ENCODE results near the gene LDLRAD4. TPM values are rescaled to one million over a fixed set of nuclear protein-coding genes. Genes with fewer than 3 reads are reported as not detected.

The LDLRAD4 gene
- total RNA-seq, 1 experiment from 2014 or later = 1.7 TPM

GRCh38 chr18:13418013-13418710 lies 199.6 kb downstream of the LDLRAD4 start:
- peaks cover 67% of the 10 kb centered on the region for H3K27me3 ChIP-seq (ENCODE audit: insufficient read depth, low read depth)
- no TSS peak for BruUV-seq (replicated peaks)
- no peaks in the 10 kb centered on the region for H3K9me3 ChIP-seq (ENCODE audit: insufficient read depth, low read depth)
- no peaks in the 10 kb centered on the region for H4K20me1 ChIP-seq (ENCODE audit: insufficient read depth)
- H2AFZ ChIP-seq = no peak overlapping the region
- no peaks in the 10 kb centered on the region for H3K9me2 ChIP-seq (ENCODE audit: insufficient read depth)
- H3K36me3 ChIP-seq (ENCODE audit: low read depth) = no peaks in the 10 kb centered on the region
- ChIA-PET POLR2A (ENCODE audit: unreplicated experiment) (no interaction called here), CTCF (no interaction called here)
- TF ChIP-seq CTCF (conservative IDR thresholded peaks at IDR 0.05) = no peak
- no peak for TF ChIP-seq EZH2 (IDR thresholded peaks at IDR 0.05; ENCODE audit: low read depth)
- no peaks in the 10 kb centered on the region for H3K79me2 ChIP-seq (ENCODE audit: low read depth)
- H3K4me2 ChIP-seq = no peak overlapping the region
- H3K4me1 ChIP-seq (replicated peaks; ENCODE audit: insufficient read depth) = no peaks in the 10 kb centered on the region
- H3K4me3 ChIP-seq = no peak overlapping the region
- no peaks in the 10 kb centered on the region for H3F3A ChIP-seq (ENCODE audit: insufficient read depth, low read depth)
- no peak overlapping the region for H3K27ac ChIP-seq
- DNase-seq = no peak
- intact Hi-C loops (cut with micrococcal nuclease; ENCODE audit: unreplicated experiment) = no loop called here

GRCh38 chr18:13420969-13421686 lies 202.6 kb downstream of the LDLRAD4 start:
- no peaks in the 10 kb centered on the region for H3K79me2 ChIP-seq (ENCODE audit: low read depth)
- CTCF ChIA-PET = no interaction called here
- no TSS peak for BruUV-seq (replicated peaks)
- DNase-seq = no peak
- intact Hi-C loops (cut with micrococcal nuclease; ENCODE audit: unreplicated experiment) = loop anchor here (10.0 kb wide), 1 partner anchor 384 kb away; no protein-coding TSS in a partner anchor
- H3F3A ChIP-seq (ENCODE audit: insufficient read depth, low read depth) = no peaks in the 10 kb centered on the region
- no peak overlapping the region for H3K4me3 ChIP-seq
- H2AFZ ChIP-seq = no peak overlapping the region
- no peaks in the 10 kb centered on the region for H4K20me1 ChIP-seq (ENCODE audit: insufficient read depth)
- POLR2A ChIA-PET (ENCODE audit: unreplicated experiment) = no interaction called here
- H3K27ac ChIP-seq = no peak overlapping the region
- H3K9me3 ChIP-seq (ENCODE audit: insufficient read depth, low read depth) = no peaks in the 10 kb centered on the region
- H3K4me2 ChIP-seq = no peak overlapping the region
- H3K36me3 ChIP-seq (ENCODE audit: low read depth) = no peaks in the 10 kb centered on the region
- H3K27me3 ChIP-seq (ENCODE audit: insufficient read depth, low read depth) = peaks cover 55% of the 10 kb centered on the region
- H3K9me2 ChIP-seq (ENCODE audit: insufficient read depth) = no peaks in the 10 kb centered on the region
- H3K4me1 ChIP-seq (replicated peaks; ENCODE audit: insufficient read depth) = no peaks in the 10 kb centered on the region
- TF ChIP-seq CTCF (conservative IDR thresholded peaks at IDR 0.05) (no peak), EZH2 (IDR thresholded peaks at IDR 0.05; ENCODE audit: low read depth) (no peak)

GRCh38 chr18:13422541-13423147 lies 204.1 kb downstream of the LDLRAD4 start:
- intact Hi-C loops (cut with micrococcal nuclease; ENCODE audit: unreplicated experiment) = loop anchor here (10.0 kb wide), 1 partner anchor 382 kb away; no protein-coding TSS in a partner anchor
- H3K4me2 ChIP-seq = no peak overlapping the region
- H3K27ac ChIP-seq = no peak overlapping the region
- no peaks in the 10 kb centered on the region for H4K20me1 ChIP-seq (ENCODE audit: insufficient read depth)
- ChIA-PET POLR2A (ENCODE audit: unreplicated experiment) (no interaction called here), CTCF (no interaction called here)
- no peak for DNase-seq
- no peaks in the 10 kb centered on the region for H3K79me2 ChIP-seq (ENCODE audit: low read depth)
- no peaks in the 10 kb centered on the region for H3K9me2 ChIP-seq (ENCODE audit: insufficient read depth)
- H3K4me1 ChIP-seq (replicated peaks; ENCODE audit: insufficient read depth) = no peaks in the 10 kb centered on the region
- H3F3A ChIP-seq (ENCODE audit: insufficient read depth, low read depth) = no peaks in the 10 kb centered on the region
- no peak overlapping the region for H2AFZ ChIP-seq
- H3K4me3 ChIP-seq = no peak overlapping the region
- TF ChIP-seq CTCF (conservative IDR thresholded peaks at IDR 0.05) = no peak
- TF ChIP-seq EZH2 (IDR thresholded peaks at IDR 0.05; ENCODE audit: low read depth) = no peak
- peaks cover 47% of the 10 kb centered on the region for H3K27me3 ChIP-seq (ENCODE audit: insufficient read depth, low read depth)
- no peaks in the 10 kb centered on the region for H3K36me3 ChIP-seq (ENCODE audit: low read depth)
- no peaks in the 10 kb centered on the region for H3K9me3 ChIP-seq (ENCODE audit: insufficient read depth, low read depth)
- no TSS peak for BruUV-seq (replicated peaks)

Data from PC-9 (cell line).